Gastroesophageal sphincter (tissue), 4 donors: ENCODE measurements around the gene RENBP. TPM values are rescaled to one million over a fixed set of nuclear protein-coding genes. Genes with fewer than 3 reads are reported as not detected.
A peak's percentile ranks its signal among the peaks of the same experiment; 100 is the strongest.

Experiments used
- ATAC-seq: fragments of 150-250 bp; one replicate; pipeline ENCODE4 v1.9.1; 2016; ENCODE audit warnings: mild to moderate bottlenecking, moderate library complexity
- H3K27ac ChIP-seq, 4 donors: fragments of 200-600 bp; sonication (generic) in 3 of 4; 1 replicate in 3 of 4; 2 replicates in 1 of 4; pipeline ENCODE4 v1.5.1; 2016 to 2019
- H3K27me3 ChIP-seq: fragments of 200-600 bp; sonication (generic); one replicate; pipeline ENCODE4 v1.5.1; 2019
- H3K36me3 ChIP-seq, 2 donors: fragments of 200-600 bp; sonication (generic); one replicate each; pipeline ENCODE4 v1.5.1; 2019; ENCODE audit warnings: control low read depth in 1 of 2
- H3K4me1 ChIP-seq, 3 donors: fragments of 200-600 bp; sonication (generic); 1 replicate in 2 of 3; 2 replicates in 1 of 3; pipeline ENCODE4 v1.5.1; 2016 to 2019; ENCODE audit warnings: control low read depth in 2 of 3
- H3K4me3 ChIP-seq, 2 donors: fragments of 200-600 bp; sonication (generic); one replicate each; pipeline ENCODE4 v1.5.1; 2019; ENCODE audit warnings: mild to moderate bottlenecking in 1 of 2, moderate library complexity in 1 of 2
- H3K9me3 ChIP-seq, 3 donors: fragments of 200-600 bp; sonication (generic); one replicate each; pipeline ENCODE4 v1.5.1; 2017 to 2019; ENCODE audit warnings: control low read depth in 2 of 3
- CTCF ChIP-seq, 4 experiments: fragments of 200-600 bp in 2 of 4; fragments of 450-650 bp in 2 of 4; sonication (generic) in 1 of 4; IDR thresholded peaks; one replicate each; pipeline ENCODE4 v1.5.1; 2017 to 2019; ENCODE audit warnings: antibody characterized with exemption in 4 of 4, mild to moderate bottlenecking in 2 of 4, moderate library complexity in 2 of 4
- EP300 ChIP-seq: sonication (generic); formaldehyde crosslinking; IDR thresholded peaks from one replicate; pipeline ENCODE4 v1.6.1; 2017; ENCODE audit warnings: antibody characterized with exemption, mild to moderate bottlenecking
- POLR2A ChIP-seq, 2 donors: fragments of 450-650 bp; IDR thresholded peaks; one replicate each; pipeline ENCODE4 v1.6.1; 2017; ENCODE audit warnings: antibody characterized with exemption in 2 of 2, mild to moderate bottlenecking in 2 of 2, moderate library complexity in 1 of 2
- POLR2AphosphoS5 ChIP-seq: sonication (generic); formaldehyde crosslinking; IDR thresholded peaks from one replicate; pipeline ENCODE4 v1.6.1; 2017; ENCODE audit warnings: antibody characterized with exemption
- WGBS, 2 donors: methylation state at CpG; one replicate each; pipeline ENCODE4 v1.1.5; 2018; ENCODE audit warnings: low coverage in 1 of 2; 5-methylcytosine and 5-hydroxymethylcytosine counted together
- total RNA-seq, 4 donors: library from RNA; depleted of rRNA; stranded (reverse); fragments of >200 nt; gene quantifications; one replicate each; pipeline ENCODE4 v1.1.0, GENCODE V29; 2016

RENBP gene
- total RNA-seq, 4 donors from 2014 or later = 8.1 to 15.0 (median 12.5) TPM

DNA sequence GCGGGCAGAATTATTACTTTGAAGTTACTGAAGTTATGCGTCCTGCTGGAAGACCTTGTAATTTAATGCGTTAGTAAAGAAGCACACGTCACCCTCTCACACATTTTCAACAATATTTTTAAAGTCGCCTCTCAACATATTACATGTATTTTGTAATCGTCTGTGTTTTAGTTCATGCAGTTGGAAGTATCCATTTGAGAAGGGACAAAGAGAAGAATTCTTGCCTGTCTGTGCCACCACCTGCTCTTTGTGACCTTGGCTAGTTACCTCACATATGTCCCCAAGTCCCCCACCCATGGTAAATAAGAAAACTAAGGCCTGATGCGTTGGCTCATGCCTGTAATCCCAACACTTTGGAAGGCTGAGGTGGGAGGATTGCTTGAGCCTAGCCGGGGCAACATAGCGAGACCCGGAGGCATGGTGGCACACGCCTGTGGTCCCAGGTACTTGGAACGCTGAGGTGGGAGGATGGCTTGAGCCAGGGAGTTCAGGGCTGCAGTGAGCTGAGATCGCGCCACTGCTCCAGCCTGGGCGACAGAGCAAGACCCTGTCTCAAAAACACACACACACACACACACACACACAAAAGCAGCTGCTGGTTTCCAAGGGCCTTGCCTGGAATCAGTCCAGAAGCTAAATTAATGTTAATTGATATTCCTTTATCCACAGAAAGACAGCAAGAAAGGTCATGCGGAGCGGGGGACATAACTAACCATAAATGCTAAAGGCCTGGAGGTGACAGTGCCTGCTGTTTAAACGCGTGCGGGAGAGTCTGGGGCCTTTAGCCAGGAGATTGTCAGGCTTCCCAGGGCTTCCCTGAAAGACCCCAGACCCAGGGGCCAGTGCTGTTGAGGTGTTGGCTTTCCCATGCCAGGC, 28.9 kb upstream of the RENBP start:
- no peaks in the 10 kb centered on the region for H3K9me3 ChIP-seq
- H3K36me3 ChIP-seq = no peaks in the 10 kb centered on the region
- WGBS, 2 donors = 10 to 39% methylated on average over 8 to 9 of the region's 20 CpGs
- H3K27ac ChIP-seq = peak overlapping the region; percentile 94 to 99 (median 98)
- TF ChIP-seq POLR2A (IDR thresholded peaks at IDR 0.05) = no peak
- TF ChIP-seq POLR2AphosphoS5 = no peak
- no peak for TF ChIP-seq EP300
- no peak for TF ChIP-seq CTCF (IDR thresholded peaks at IDR 0.05)
- peaks cover 0 to 34% (median 19%) of the 10 kb centered on the region in 3 donors for H3K4me1 ChIP-seq
- peak overlapping the region; percentile 65 to 76 for H3K4me3 ChIP-seq
- ATAC-seq = no peak
- H3K27me3 ChIP-seq = no peaks in the 10 kb centered on the region

DNA sequence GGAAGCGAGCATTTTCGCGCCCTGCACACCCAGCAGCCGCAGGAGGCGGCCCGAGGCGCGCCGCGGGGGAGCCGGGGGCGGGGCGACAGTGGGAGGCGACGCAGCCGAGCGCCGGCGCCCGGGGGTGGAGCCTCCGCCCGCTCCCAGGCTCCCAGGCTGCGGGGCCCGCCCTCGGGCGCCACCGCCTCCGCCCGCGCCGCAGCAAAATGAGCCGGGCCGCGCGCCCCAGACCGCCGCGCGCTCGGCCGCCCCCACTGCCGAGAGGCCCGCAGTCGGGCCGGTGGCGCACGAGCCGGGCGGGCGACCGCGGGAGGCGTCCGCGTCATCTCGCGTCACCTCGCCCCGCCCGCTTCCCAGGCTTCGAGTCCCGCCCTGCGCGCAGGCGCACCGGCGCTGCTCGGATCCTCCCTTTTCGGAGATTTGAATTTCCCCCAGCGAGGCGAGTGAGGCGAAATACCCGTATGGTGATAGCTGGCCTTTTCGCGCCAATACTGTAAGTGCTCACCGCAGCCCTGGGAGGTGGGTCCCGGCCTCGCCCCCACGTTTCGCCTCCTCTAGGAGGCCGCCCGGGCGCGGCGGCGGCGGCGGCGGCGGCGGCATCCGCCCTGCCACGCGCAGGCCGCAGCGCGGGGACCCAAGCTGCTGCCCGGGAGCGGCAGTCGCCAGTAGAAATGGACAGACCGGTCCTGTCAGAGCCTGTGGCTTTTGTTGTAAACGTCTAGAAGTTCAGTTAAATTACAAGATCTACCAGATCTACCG, 28.1 kb upstream of the RENBP start, which contains the start of gene TMEM187:
Gene TMEM187, plus strand, starts transcription at position 387 of the 759 bp plus-strand sequence. CDS start 9,309 bp downstream, outside the sequence.
- no peaks in the 10 kb centered on the region for H3K27me3 ChIP-seq
- 0% methylated on average over 1 of the region's 103 CpGs; no CpG with 5 or more reads in 1 of the 2 donors for WGBS, 2 donors
- H3K4me1 ChIP-seq = peaks cover 2 to 43% (median 25%) of the 10 kb centered on the region in 3 donors
- H3K4me3 ChIP-seq = peak within 1 kb of the TSS; percentile 65 to 76
- no peaks in the 10 kb centered on the region for H3K36me3 ChIP-seq
- ATAC-seq = peak; percentile 79
- TF ChIP-seq EP300 = no peak
- TF ChIP-seq POLR2A (IDR thresholded peaks at IDR 0.05) = peak; percentile 19 to 65
- TF ChIP-seq CTCF (IDR thresholded peaks at IDR 0.05) = no peak
- TF ChIP-seq POLR2AphosphoS5 = peak; percentile 22
- no peaks in the 10 kb centered on the region for H3K9me3 ChIP-seq
- H3K27ac ChIP-seq = peak within 1 kb of the TSS; percentile 94 to 99 (median 98)

DNA sequence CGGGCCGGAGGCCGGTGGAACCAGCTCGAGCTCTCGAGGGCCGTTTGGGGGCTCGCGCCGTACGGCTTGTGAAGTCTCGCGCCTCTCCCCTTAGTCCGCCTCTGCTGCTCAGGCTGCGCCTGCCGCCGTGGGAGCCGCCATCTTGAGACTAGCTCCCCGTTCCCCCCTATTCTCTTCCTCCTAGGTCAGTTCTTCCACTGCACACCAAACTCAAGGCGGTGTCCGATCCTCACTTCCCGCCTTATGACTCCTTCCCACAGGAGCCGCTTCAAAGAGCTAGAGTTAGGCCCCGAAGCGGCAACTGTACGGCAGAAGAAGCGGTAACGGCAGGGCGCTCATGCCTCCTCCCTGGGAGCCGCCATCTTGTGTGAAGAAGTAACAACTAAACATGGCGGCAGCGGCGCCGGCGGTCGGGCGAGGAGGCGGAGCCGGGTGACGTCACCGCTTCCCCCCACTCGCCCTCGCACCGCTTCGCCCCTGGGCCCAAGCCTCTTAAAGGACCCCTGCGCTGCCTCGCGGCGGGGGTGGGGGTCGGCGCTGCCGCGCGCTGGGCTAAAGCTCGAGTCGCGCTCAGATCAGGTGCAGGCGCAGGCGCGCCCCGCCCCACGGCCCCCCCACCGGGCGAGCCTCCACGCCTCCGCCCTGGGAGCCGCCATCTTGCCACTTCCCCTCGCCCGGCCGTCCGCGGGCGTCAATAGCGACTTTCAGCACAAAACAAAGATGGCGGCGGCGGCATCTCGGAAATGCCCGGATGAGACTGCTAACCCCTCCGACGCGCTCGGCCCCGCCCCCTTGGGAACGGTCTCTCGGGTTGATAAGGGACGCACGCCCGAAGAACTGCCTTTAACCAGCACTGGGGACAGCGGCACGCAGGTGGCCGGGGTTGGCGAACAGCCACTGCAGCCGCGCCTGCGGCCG, 27.3 kb upstream of the RENBP start, which contains the start of gene HCFC1:
Gene HCFC1, minus strand, starts transcription at position 369 of the 918 bp plus-strand sequence. CDS start 978 bp downstream, outside the sequence.
- peak; percentile 75 for ATAC-seq
- H3K4me1 ChIP-seq = peaks cover 2 to 51% (median 31%) of the 10 kb centered on the region in 3 donors
- H3K9me3 ChIP-seq = no peaks in the 10 kb centered on the region
- TF ChIP-seq POLR2A (IDR thresholded peaks at IDR 0.05) (peak in 1 of 2 donors; percentile 8), POLR2AphosphoS5 (peak; percentile 5), CTCF (IDR thresholded peaks at IDR 0.05) (no peak), EP300 (no peak)
- H3K4me3 ChIP-seq = peak within 1 kb of the TSS; percentile 65 to 76
- peak within 1 kb of the TSS; percentile 94 to 99 (median 98) for H3K27ac ChIP-seq
- no CpG with 5 or more reads among the region's 96 CpGs for WGBS, 2 donors
- H3K27me3 ChIP-seq = no peaks in the 10 kb centered on the region
- no peaks in the 10 kb centered on the region for H3K36me3 ChIP-seq

- ATAC-seq = peak; percentile 73
- WGBS, 2 donors = no CpG with 5 or more reads among the region's 34 CpGs
Measured at GRCh38 chrX:153971124-153971449, 26.6 kb upstream of the RENBP start.

More at GRCh38 chrX:153971124-153971449, 26.6 kb upstream of the RENBP start:
- Histone ChIP-seq H3K4me3 (peak overlapping the region; percentile 65 to 76), H3K4me1 (peaks cover 2 to 57% (median 37%) of the 10 kb centered on the region in 3 donors), H3K9me3 (no peaks in the 10 kb centered on the region), H3K36me3 (no peaks in the 10 kb centered on the region), H3K27ac (peak overlapping the region; percentile 94 to 99 (median 98)), H3K27me3 (no peaks in the 10 kb centered on the region)
- TF ChIP-seq CTCF (IDR thresholded peaks at IDR 0.05) = no peak
- peak in 1 of 2 donors; percentile 52 for TF ChIP-seq POLR2A (IDR thresholded peaks at IDR 0.05)
- peak; percentile 61 for TF ChIP-seq POLR2AphosphoS5
- no peak for TF ChIP-seq EP300
